Measurements from ENCODE around the gene AFF3.

AFF3 gene

GRCh38 chr2:100004348-100004884 is 138.0 kb downstream of the AFF3 start:
- no peak for DNase-seq

GRCh38 chr2:100002059-100002458 is 140.3 kb downstream of the AFF3 start:
- DNase-seq, result no peak

GRCh38 chr2:100000915-100001707 is 141.3 kb downstream of the AFF3 start:
- DNase-seq, result no peak

- DNase-seq, result no peak
Measured at GRCh38 chr2:99998651-99999320, 143.6 kb downstream of the AFF3 start.

- DNase-seq, result no peak
Measured at GRCh38 chr2:99989905-99990304, 152.5 kb downstream of the AFF3 start.

GRCh38 chr2:99988599-99988998 is 153.8 kb downstream of the AFF3 start:
- no peak for DNase-seq

GRCh38 chr2:99987160-99987559 is 155.2 kb downstream of the AFF3 start:
- DNase-seq, result no peak

GRCh38 chr2:99984799-99985515 is 157.4 kb downstream of the AFF3 start:
- peak; percentile 53 for DNase-seq

GRCh38 chr2:99982744-99983143 is 159.6 kb downstream of the AFF3 start:
- no peak for DNase-seq

GRCh38 chr2:99981840-99982239 is 160.6 kb downstream of the AFF3 start:
- DNase-seq, result no peak

- no peak for DNase-seq
Measured at GRCh38 chr2:99980176-99980575, 162.2 kb downstream of the AFF3 start.

GRCh38 chr2:99977966-99978365 is 164.4 kb downstream of the AFF3 start:
- no peak for DNase-seq

GRCh38 chr2:99975386-99975785 is 167.0 kb downstream of the AFF3 start:
- peak; percentile 62 for DNase-seq

- DNase-seq, result peak; percentile 89
Measured at GRCh38 chr2:99974682-99975375, 167.6 kb downstream of the AFF3 start.

GRCh38 chr2:99974275-99974674 is 168.1 kb downstream of the AFF3 start:
- DNase-seq, result peak; percentile 94

- no peak for DNase-seq
Measured at GRCh38 chr2:99971326-99971900, 171.0 kb downstream of the AFF3 start.

- DNase-seq, result no peak
Measured at GRCh38 chr2:99970292-99970868, 172.0 kb downstream of the AFF3 start.

GRCh38 chr2:99961196-99961913 is 181.0 kb downstream of the AFF3 start:
- DNase-seq, result no peak

GRCh38 chr2:99960790-99961189 is 181.6 kb downstream of the AFF3 start:
- no peak for DNase-seq

- no peak for DNase-seq
Measured at GRCh38 chr2:99960291-99960690, 182.1 kb downstream of the AFF3 start.

GRCh38 chr2:99959261-99960014 is 183.0 kb downstream of the AFF3 start:
- no peak for DNase-seq

All from kidney glomerular epithelial cell (primary cell).